ENCODE results near the gene ZGRF1. TPM values are rescaled to one million over a fixed set of nuclear protein-coding genes. Genes with fewer than 3 reads are reported as not detected.
"Not testable (repeated sequence)": the region's sequence is repeated elsewhere in the genome, so short reads cannot be mapped to it uniquely, and the experiment has no call there.

Gene ZGRF1
- polyA plus RNA-seq, 3 donors from 2014 or later: 2.0 to 3.7 (median 3.0) TPM

GRCh38 chr4:112650332-112650731, 13.6 kb upstream of the ZGRF1 start:
- no peak for DNase-seq
- no peaks in the 10 kb centered on the region for H3K9me3 Mint-ChIP-seq
- H3K4me3 Mint-ChIP-seq: no peak overlapping the region
- H3K27me3 Mint-ChIP-seq (ENCODE audit: low read depth in 3 of 3): no peaks in the 10 kb centered on the region
- H3K36me3 Mint-ChIP-seq: peaks cover 16 to 42% (median 30%) of the 10 kb centered on the region in 3 donors
- no peak overlapping the region for H3K27ac Mint-ChIP-seq
- H3K4me1 Mint-ChIP-seq: no peaks in the 10 kb centered on the region

GRCh38 chr4:112649055-112649408, 12.3 kb upstream of the ZGRF1 start:
- Mint-ChIP-seq H3K27me3 (ENCODE audit: low read depth in 3 of 3) (no peaks in the 10 kb centered on the region), H3K27ac (no peak overlapping the region), H3K4me1 (no peaks in the 10 kb centered on the region), H3K9me3 (no peaks in the 10 kb centered on the region), H3K4me3 (no peak overlapping the region), H3K36me3 (peaks cover 13 to 36% (median 25%) of the 10 kb centered on the region in 3 donors)
- DNase-seq: no peak

DNA sequence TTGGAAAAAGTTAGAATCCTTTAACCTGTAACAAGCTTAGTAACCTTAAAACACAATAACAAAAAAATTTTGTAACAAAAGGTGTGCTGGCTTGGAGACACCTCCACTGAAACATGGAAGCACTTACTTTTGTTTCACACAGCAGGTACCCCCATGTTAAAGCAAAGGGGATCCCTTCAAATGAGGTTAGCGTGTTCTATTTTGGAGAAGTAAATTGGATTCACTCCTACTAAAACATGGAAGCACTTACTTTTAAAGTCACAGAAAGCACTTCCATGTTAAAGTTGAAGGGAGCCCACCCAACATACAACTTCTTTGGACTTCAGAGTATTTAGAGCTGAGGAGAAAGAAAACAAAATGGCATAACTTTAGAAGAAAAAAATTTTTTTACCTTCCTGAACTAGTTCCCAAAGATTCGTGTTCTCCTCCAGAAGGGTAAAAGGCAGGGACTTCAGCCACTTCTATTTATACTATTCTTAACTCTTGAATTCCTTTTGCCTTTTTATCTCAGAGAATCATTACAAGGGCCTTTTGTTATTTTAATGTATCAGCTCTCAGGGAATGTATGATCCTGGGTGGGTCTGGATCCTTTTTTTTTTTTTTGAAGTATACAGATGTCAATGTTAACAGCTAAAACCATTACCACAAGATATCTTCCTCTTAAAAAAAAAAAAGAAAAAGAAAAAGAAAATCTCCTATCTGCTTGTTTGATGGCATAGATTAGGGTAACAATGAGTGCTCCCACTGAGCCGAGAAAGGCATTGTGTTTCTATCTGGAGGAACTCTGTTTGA, 11.8 kb upstream of the ZGRF1 start:
- Mint-ChIP-seq H3K36me3 (peaks cover 9 to 32% (median 21%) of the 10 kb centered on the region in 3 donors), H3K27me3 (ENCODE audit: low read depth in 3 of 3) (no peaks in the 10 kb centered on the region)

GRCh38 chr4:112647785-112648184, 11.1 kb upstream of the ZGRF1 start:
- Mint-ChIP-seq H3K27me3 (ENCODE audit: low read depth in 3 of 3) (no peaks in the 10 kb centered on the region), H3K9me3 (no peaks in the 10 kb centered on the region), H3K4me1 (peaks cover 0 to 5% of the 10 kb centered on the region in 2 donors), H3K36me3 (peaks cover 9 to 32% (median 21%) of the 10 kb centered on the region in 3 donors), H3K4me3 (no peak overlapping the region), H3K27ac (no peak overlapping the region)
- DNase-seq: no peak

More for the DNA sequence above, 11.8 kb upstream of the ZGRF1 start:
- no peaks in the 10 kb centered on the region for H3K9me3 Mint-ChIP-seq
- no peaks in the 10 kb centered on the region for H3K4me1 Mint-ChIP-seq
- no peak overlapping the region for H3K4me3 Mint-ChIP-seq
- DNase-seq: no peak
- H3K27ac Mint-ChIP-seq: no peak overlapping the region

- Mint-ChIP-seq H3K36me3 (peaks cover 9 to 26% (median 17%) of the 10 kb centered on the region in 3 donors), H3K4me1 (peaks cover 0 to 14% of the 10 kb centered on the region in 2 donors), H3K4me3 (no peak overlapping the region), H3K27ac (peak overlapping the region in 1 of 6 donors; percentile 18), H3K27me3 (ENCODE audit: low read depth in 3 of 3) (no peaks in the 10 kb centered on the region), H3K9me3 (no peaks in the 10 kb centered on the region)
- DNase-seq: no peak
Measured at GRCh38 chr4:112646632-112647537, 10.2 kb upstream of the ZGRF1 start.

- Mint-ChIP-seq H3K27me3 (ENCODE audit: low read depth in 3 of 3) (no peaks in the 10 kb centered on the region), H3K27ac (no peak overlapping the region), H3K4me3 (no peak overlapping the region), H3K9me3 (no peaks in the 10 kb centered on the region), H3K36me3 (peaks cover 9 to 28% (median 18%) of the 10 kb centered on the region in 3 donors), H3K4me1 (peaks cover 7 to 26% of the 10 kb centered on the region in 2 donors)
- DNase-seq: no peak
Measured at GRCh38 chr4:112645541-112646329, 9.0 kb upstream of the ZGRF1 start.

GRCh38 chr4:112644595-112645535, 8.2 kb upstream of the ZGRF1 start:
- H3K27ac Mint-ChIP-seq: not testable (repeated sequence)

DNA sequence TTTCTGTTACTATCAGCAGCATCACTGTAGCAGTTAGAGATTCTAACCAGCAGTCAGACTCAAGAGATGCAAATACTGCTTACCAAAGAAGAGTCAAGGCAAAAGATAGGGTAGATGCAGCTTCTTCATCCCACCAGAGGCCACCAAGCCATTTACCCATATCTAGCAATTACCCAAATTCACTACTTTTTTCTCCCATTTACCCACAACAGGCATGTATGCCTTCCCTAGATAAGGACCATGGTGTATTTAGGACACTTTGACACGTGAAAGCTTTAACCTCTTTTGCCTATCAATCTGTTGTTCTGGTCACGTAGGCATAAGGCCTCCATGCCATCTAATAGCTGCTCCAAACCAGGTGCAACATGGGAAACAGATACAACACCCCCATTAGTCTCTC, 5.8 kb upstream of the ZGRF1 start:
- Mint-ChIP-seq H3K27ac (no peak overlapping the region), H3K27me3 (ENCODE audit: low read depth in 3 of 3) (no peaks in the 10 kb centered on the region), H3K9me3 (no peaks in the 10 kb centered on the region), H3K4me3 (no peak overlapping the region), H3K36me3 (peaks cover 6 to 21% (median 12%) of the 10 kb centered on the region in 3 donors), H3K4me1 (peaks cover 13 to 29% of the 10 kb centered on the region in 2 donors)
- no peak for DNase-seq

More at GRCh38 chr4:112644595-112645535, 8.2 kb upstream of the ZGRF1 start:
- H3K9me3 Mint-ChIP-seq; H3K27me3 Mint-ChIP-seq (ENCODE audit: low read depth in 3 of 3); DNase-seq; H3K4me3 Mint-ChIP-seq: not testable (repeated sequence)
- H3K36me3 Mint-ChIP-seq: peaks cover 6 to 26% (median 16%) of the 10 kb centered on the region in 3 donors
- peaks cover 9 to 29% of the 10 kb centered on the region in 2 donors for H3K4me1 Mint-ChIP-seq

DNA sequence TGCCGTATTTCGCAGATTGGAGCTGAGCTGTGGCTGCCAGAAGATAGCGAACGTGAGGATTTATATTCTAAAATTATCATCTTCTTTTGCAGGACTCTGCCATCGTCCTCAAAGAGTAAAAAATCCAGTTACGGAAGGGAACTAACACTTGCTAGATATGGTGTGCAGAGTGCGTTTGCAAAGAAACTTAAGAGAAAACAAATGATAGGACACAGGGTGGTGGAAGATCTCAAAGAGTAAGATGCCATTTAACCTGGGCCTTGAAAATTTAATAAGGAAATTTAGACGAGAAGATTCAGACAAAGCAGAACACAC, 800 bp upstream of the ZGRF1 start:
- peaks cover 0 to 4% (median 4%) of the 10 kb centered on the region in 3 donors for H3K36me3 Mint-ChIP-seq
- peaks cover 14 to 26% of the 10 kb centered on the region in 2 donors for H3K4me1 Mint-ChIP-seq
- H3K9me3 Mint-ChIP-seq: no peaks in the 10 kb centered on the region
- H3K4me3 Mint-ChIP-seq: no peak overlapping the region
- H3K27ac Mint-ChIP-seq: no peak overlapping the region
- no peaks in the 10 kb centered on the region for H3K27me3 Mint-ChIP-seq (ENCODE audit: low read depth in 3 of 3)
- no peak for DNase-seq

- peak; percentile 9 to 22 (median 13) for DNase-seq
- peak overlapping the region in 1 of 6 donors; percentile 31 for H3K27ac Mint-ChIP-seq
- H3K4me3 Mint-ChIP-seq: peak overlapping the region in 1 of 5 donors; percentile 13
- H3K36me3 Mint-ChIP-seq: peaks cover 0 to under 1% (median 0%) of the 10 kb centered on the region in 3 donors
- H3K9me3 Mint-ChIP-seq: no peaks in the 10 kb centered on the region
- H3K27me3 Mint-ChIP-seq (ENCODE audit: low read depth in 3 of 3): no peaks in the 10 kb centered on the region
- peaks cover 1 to 5% of the 10 kb centered on the region in 2 donors for H3K4me1 Mint-ChIP-seq
Measured at GRCh38 chr4:112633477-112634235, 3.1 kb downstream of the ZGRF1 start.

- Mint-ChIP-seq H3K27ac (no peak overlapping the region), H3K36me3 (peaks cover 4 to 19% (median 9%) of the 10 kb centered on the region in 3 donors), H3K27me3 (ENCODE audit: low read depth in 3 of 3) (no peaks in the 10 kb centered on the region), H3K4me3 (no peak overlapping the region), H3K9me3 (no peaks in the 10 kb centered on the region), H3K4me1 (no peaks in the 10 kb centered on the region)
- no peak for DNase-seq
Measured at GRCh38 chr4:112626228-112626627, 10.5 kb downstream of the ZGRF1 start.

DNA sequence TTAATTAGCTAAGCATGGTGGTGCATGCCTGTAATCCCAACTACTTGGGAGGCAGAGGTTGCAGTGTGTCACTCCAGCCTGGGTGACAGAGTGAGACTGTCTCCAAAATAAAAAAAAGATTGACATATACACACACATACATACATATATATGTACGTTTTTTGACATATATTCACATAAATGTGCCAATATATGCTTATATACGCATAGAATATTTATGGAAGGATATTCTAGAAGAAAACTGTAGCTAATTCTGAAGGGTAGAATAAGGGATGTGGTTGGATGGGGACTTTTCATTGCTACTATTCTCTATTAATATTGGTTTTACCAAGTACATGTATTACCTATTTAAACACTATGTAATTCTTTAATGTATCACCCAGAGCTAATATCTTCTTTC, 19.7 kb downstream of the ZGRF1 start:
- Mint-ChIP-seq H3K9me3 (no peaks in the 10 kb centered on the region), H3K27me3 (ENCODE audit: low read depth in 3 of 3) (no peaks in the 10 kb centered on the region), H3K4me3 (no peak overlapping the region), H3K27ac (no peak overlapping the region), H3K4me1 (no peaks in the 10 kb centered on the region), H3K36me3 (peaks cover 4 to 15% (median 8%) of the 10 kb centered on the region in 3 donors)
- no peak for DNase-seq

Measured in immature natural killer cell (primary cell).